HepG2 (cell line): Measurements from ENCODE around the gene FMNL1. TPM values are rescaled to one million over a fixed set of nuclear protein-coding genes. Genes with fewer than 3 reads are reported as not detected.

Source experiments
- ATAC-seq: fragments of 200-7000 bp; cut with Tn5 transposase; 3 replicates; pipeline ENCODE4 v1.9.1; 2020; ENCODE audit warnings: mild to moderate bottlenecking, moderate library complexity
- BruUV-seq: library from RNA; stranded (reverse); fragments of 400-500 nt; replicated peaks from 2 replicates; lab custom pipeline; 2021; lab: Mats Ljungman, UMichigan
- CTCF ChIA-PET: fragments of 300-600 bp; formaldehyde crosslinking; extraction: SDS; loops from one replicate; lab custom pipeline; 2021; ENCODE audit warnings: low total read pairs, inconsistent platforms, low intra/inter-chr PET ratio; lab: Yijun Ruan, JAX
- POLR2A ChIA-PET: fragments of 350-600 bp; sonication (Branson Sonifier 250); formaldehyde crosslinking; loops from one replicate; lab custom pipeline; 2020; ENCODE audit warnings: antibody characterized with exemption, inconsistent platforms; lab: Yijun Ruan, JAX
- DNase-seq: peaks from one replicate; pipeline ENCODE4 v3.0.0-alpha.2; 2015; ENCODE audit warnings: low spot score
- FAIRE-seq: peaks from 3 replicates; lab custom pipeline; 2011; peaks lifted over from hg19 to GRCh38; lab: Jason Lieb, UNC
- H2AFZ ChIP-seq: one replicate; pipeline ENCODE4 v1.6.1; 2011; ENCODE audit warnings: low read length, inconsistent platforms
- H3K27ac ChIP-seq: fragments of 300-600 bp; 3 replicates; pipeline ENCODE4 v1.8.0; 2011; ENCODE audit warnings: mixed run types, mild to moderate bottlenecking, mixed read lengths, low read length, inconsistent platforms; ENCODE audit not compliant: insufficient read depth; ENCODE audit errors: extremely low read length
- H3K27me3 ChIP-seq, 2 experiments: fragments of 200-600 bp in 1 of 2; 2 replicates in 1 of 2; 3 replicates in 1 of 2; pipeline versions ENCODE4 v1.6.0 to v1.8.0; 2011; ENCODE audit warnings: low read length in 2 of 2, mild to moderate bottlenecking in 2 of 2, moderate library complexity in 2 of 2, inconsistent platforms in 1 of 2; ENCODE audit not compliant: insufficient read depth in 2 of 2, control insufficient read depth in 1 of 2
- H3K36me3 ChIP-seq, 2 experiments: fragments of 200-600 bp in 1 of 2; replicated peaks in 1 of 2; 2 replicates in 1 of 2; 3 replicates in 1 of 2; pipeline versions ENCODE4 v1.5.1 to v1.8.0; 2011; ENCODE audit warnings: low read length in 2 of 2, inconsistent platforms in 1 of 2; ENCODE audit not compliant: insufficient read depth in 2 of 2, control insufficient read depth in 1 of 2
- H3K4me1 ChIP-seq: 2 replicates; pipeline ENCODE4 v1.5.1; 2012; ENCODE audit warnings: low read length, inconsistent platforms; ENCODE audit not compliant: insufficient read depth
- H3K4me2 ChIP-seq: 2 replicates; pipeline ENCODE4 v1.6.0; 2011; ENCODE audit warnings: low read depth, low read length, inconsistent platforms
- H3K4me3 ChIP-seq, 3 experiments: fragments of 200-600 bp in 1 of 3; sonication (generic), shearing (Covaris generic) in 1 of 3; replicated peaks in 1 of 3; 2 replicates each; pipeline ENCODE4 v1.5.1; 2011 to 2016; ENCODE audit warnings: low read length in 3 of 3, inconsistent platforms in 2 of 3, low read depth in 2 of 3, mild to moderate bottlenecking in 2 of 3, control low read depth in 1 of 3, mixed read lengths in 1 of 3; ENCODE audit not compliant: insufficient read depth in 1 of 3
- H3K79me2 ChIP-seq: one replicate; pipeline ENCODE4 v1.6.1; 2011; ENCODE audit warnings: low read length, inconsistent platforms; ENCODE audit not compliant: insufficient read depth
- H3K9ac ChIP-seq: 2 replicates; pipeline ENCODE4 v1.6.0; 2011; ENCODE audit warnings: mild to moderate bottlenecking, low read depth, low read length, inconsistent platforms; ENCODE audit not compliant: insufficient read depth
- H3K9me3 ChIP-seq: 2 replicates; pipeline ENCODE4 v1.5.1; 2012; ENCODE audit warnings: mild to moderate bottlenecking, low read length
- H4K20me1 ChIP-seq: 2 replicates; pipeline ENCODE4 v1.6.0; 2011; ENCODE audit warnings: inconsistent platforms, mild to moderate bottlenecking, low read length, moderate library complexity; ENCODE audit not compliant: insufficient read depth
- CHD2 ChIP-seq: IDR thresholded peaks from 2 replicates; pipeline ENCODE4 v1.6.1; 2011; ENCODE audit warnings: low read depth, low read length, improper control_type of control experiment
- CREB1 ChIP-seq, 2 experiments: fragments of 450-650 bp in 1 of 2; IDR thresholded peaks; 2 replicates each; pipeline ENCODE4 v1.6.1; 2016 to 2017; ENCODE audit warnings: control low read depth in 1 of 2, mild to moderate bottlenecking in 1 of 2, missing compliant biosample characterization in 1 of 2, missing genetic modification characterization in 1 of 2
- GATAD2A ChIP-seq: IDR thresholded peaks from 2 replicates; pipeline ENCODE4 v1.6.1; 2016
- HNRNPLL ChIP-seq: fragments of 200-400 bp; formaldehyde crosslinking; IDR thresholded peaks from 2 replicates; pipeline ENCODE4 v1.6.1; 2017; ENCODE audit warnings: mild to moderate bottlenecking, low read depth, low read length; ENCODE audit not compliant: poor library complexity, severe bottlenecking
- JUN ChIP-seq: sonication (generic); formaldehyde crosslinking; IDR thresholded peaks from 2 replicates; pipeline ENCODE4 v1.4.0; 2020; ENCODE audit warnings: mild to moderate bottlenecking, missing genetic modification reagents
- PHF21A ChIP-seq: sonication (generic); formaldehyde crosslinking; IDR thresholded peaks from 2 replicates; pipeline ENCODE4 v1.5.0; 2020; ENCODE audit warnings: mild to moderate bottlenecking, missing genetic modification reagents
- SKIL ChIP-seq: sonication (generic); formaldehyde crosslinking; IDR thresholded peaks from 2 replicates; pipeline ENCODE4 v1.8.0; 2022; ENCODE audit warnings: missing genetic modification reagents, mild to moderate bottlenecking, moderate library complexity, borderline replicate concordance
- TBX2 ChIP-seq: sonication (generic); formaldehyde crosslinking; IDR thresholded peaks from 2 replicates; pipeline ENCODE4 v1.5.0; 2020; ENCODE audit warnings: missing genetic modification reagents, mild to moderate bottlenecking, borderline replicate concordance
- ZBTB7A ChIP-seq: sonication (generic); formaldehyde crosslinking; IDR thresholded peaks from 2 replicates; pipeline ENCODE4 v1.8.0; 2022; ENCODE audit warnings: mild to moderate bottlenecking, missing genetic modification reagents
- ZFP82 ChIP-seq: sonication (generic); formaldehyde crosslinking; IDR thresholded peaks from 2 replicates; pipeline ENCODE4 v1.5.1; 2020; ENCODE audit warnings: mild to moderate bottlenecking, missing genetic modification reagents, borderline replicate concordance
- ZNF205 ChIP-seq: IDR thresholded peaks from 2 replicates; pipeline ENCODE4 v1.6.1; 2018; ENCODE audit warnings: missing biosample characterization, missing genetic modification reagents
- ZNF674 ChIP-seq: sonication (generic); formaldehyde crosslinking; IDR thresholded peaks from 2 replicates; pipeline ENCODE4 v1.5.0; 2020; ENCODE audit warnings: low read depth, mild to moderate bottlenecking, missing genetic modification reagents
- ZNF788 ChIP-seq: sonication (generic); formaldehyde crosslinking; IDR thresholded peaks from 2 replicates; pipeline ENCODE4 v1.5.0; 2020; ENCODE audit warnings: mild to moderate bottlenecking, missing genetic modification reagents, borderline replicate concordance
- ZNF800 ChIP-seq: sonication (generic); formaldehyde crosslinking; IDR thresholded peaks from 2 replicates; pipeline ENCODE4 v1.4.0; 2020; ENCODE audit warnings: missing genetic modification reagents
- WGBS: methylation state at CpG from one replicate; pipeline ENCODE4 v1.1.6; 2017; ENCODE audit warnings: low lambda C conversion rate; 5-methylcytosine and 5-hydroxymethylcytosine counted together
- in situ Hi-C: cut with HindIII; loops from 2 replicates; pipeline ENCODE4 v1.10.0; 2017; ENCODE audit warnings: low pct_unique_long_range_greater_than_20kb; ENCODE audit not compliant: extremely low pct_ligation_motif_present
- intact Hi-C: fragments of 100-400 bp; cut with micrococcal nuclease; formaldehyde crosslinking; loops from one replicate; pipeline ENCODE4 v1.10.0; 2022; ENCODE audit not compliant: unreplicated experiment
- polyA plus RNA-seq, 8 experiments: library from polyadenylated mRNA; depleted of rRNA in 3 of 8; stranded (reverse) in 7 of 8; unstranded in 1 of 8; fragments of >200 nt; fragmentation: Illumina TruSeq in 4 of 8; extraction: Trizol in 4 of 8; gene quantifications; 2 replicates each; pipeline versions ENCODE4 v1.2.1 to v1.2.3, GENCODE V29; 2011 to 2016; ENCODE audit warnings: low read depth in 4 of 8, missing spikeins in 1 of 8, mixed read lengths in 1 of 8; ENCODE audit not compliant: insufficient read depth in 1 of 8
- total RNA-seq, 5 experiments: library from RNA; depleted of rRNA; stranded (reverse); fragments of >200 nt; fragmentation: Illumina TruSeq; extraction: Trizol; gene quantifications; 2 replicates each; pipeline ENCODE4 v1.2.3, GENCODE V29; 2016; ENCODE audit warnings: low read depth in 1 of 5
- TF ChIP-seq, protein P1 (sequence below): sonication (generic); formaldehyde crosslinking; IDR thresholded peaks from 2 replicates; pipeline ENCODE4 v1.4.0; 2020; ENCODE audit warnings: missing genetic modification reagents, borderline replicate concordance

FMNL1 gene
- total and polyA plus RNA-seq, 2 of the 13 experiments (the other 11 are each of a cell fraction or from before 2014, with no cell fraction given): 0.53 to 0.70 TPM

GRCh38 chr17:45228763-45229539 lies 7.3 kb downstream of the FMNL1 start:
- H3K36me3 ChIP-seq: no peaks in the 10 kb centered on the region
- peak; percentile 3; the same call in 2 of the 3 replicates for ATAC-seq
- peaks cover 10 to 40% of the 10 kb centered on the region in 2 experiments; a peak in 4 of 5 replicates for H3K27me3 ChIP-seq
- in situ Hi-C loops (no loop called here), intact Hi-C loops (no loop called here)
- no peaks in the 10 kb centered on the region for H3K79me2 ChIP-seq
- ChIA-PET POLR2A (interaction anchor here (0.6 to 6.0 kb wide), 11 partner anchors 10 to 88 kb away, joined by 3 to 66 read pairs (median 6); partner anchors contain the start of genes HEXIM1, HEXIM2 and MAP3K14), CTCF (interaction anchor here (0.9 to 1.0 kb wide), 2 partner anchors 10 to 93 kb away, joined by 3 to 4 read pairs; partner anchors contain the start of gene ACBD4)
- H3K4me3 ChIP-seq: peak overlapping the region; percentile 7 to 62 (median 19); a peak in 4 of 6 replicates
- H3K9me3 ChIP-seq: no peaks in the 10 kb centered on the region
- BruUV-seq: no TSS peak
- H3K4me2 ChIP-seq: peak overlapping the region; percentile 74
- peak; percentile 56 for DNase-seq
- peak overlapping the region; percentile 20; the same call in 1 of the 2 replicates for H3K9ac ChIP-seq
- peaks cover 71% of the 10 kb centered on the region for H3K4me1 ChIP-seq
- WGBS: 4% methylated on average over 15 of the region's 19 CpGs
- no peak overlapping the region for H2AFZ ChIP-seq
- no peak for FAIRE-seq
- no peaks in the 10 kb centered on the region for H4K20me1 ChIP-seq
- no peak overlapping the region for H3K27ac ChIP-seq
- TF ChIP-seq ZNF674 (CRISPR knock-in tag) (no peak), ZFP82 (CRISPR knock-in tag) (no peak), JUN (CRISPR knock-in tag) (0 out of 2 replicates have a peak, but pooled peaks have one; percentile 40), CHD2 (0 out of 2 replicates have a peak, but pooled peaks have one; percentile 33), ZNF800 (CRISPR knock-in tag) (0 out of 2 replicates have a peak, but pooled peaks have one; percentile 45), ZBTB7A (CRISPR knock-in tag) (0 out of 2 replicates have a peak, but pooled peaks have one; percentile 6), TBX2 (CRISPR knock-in tag) (peak; percentile 19; the same call in 1 of the 2 replicates), ZNF205 (CRISPR knock-in tag) (peak; percentile 15; the same call in 1 of the 2 replicates), SKIL (CRISPR knock-in tag) (0 out of 2 replicates have a peak, but pooled peaks have one; percentile 24), HNRNPLL (no peak), CREB1 (IDR thresholded peaks at IDR 0.05) (peak; percentile 48), CREB1 (CRISPR knock-in tag; IDR thresholded peaks at IDR 0.05) (peak; percentile 84), ZNF788 (CRISPR knock-in tag) (peak; percentile 19; the same call in 1 of the 2 replicates), PHF21A (0 out of 2 replicates have a peak, but pooled peaks have one; percentile 50), GATAD2A (peak; percentile 62)
- TF ChIP-seq, protein P1, sequence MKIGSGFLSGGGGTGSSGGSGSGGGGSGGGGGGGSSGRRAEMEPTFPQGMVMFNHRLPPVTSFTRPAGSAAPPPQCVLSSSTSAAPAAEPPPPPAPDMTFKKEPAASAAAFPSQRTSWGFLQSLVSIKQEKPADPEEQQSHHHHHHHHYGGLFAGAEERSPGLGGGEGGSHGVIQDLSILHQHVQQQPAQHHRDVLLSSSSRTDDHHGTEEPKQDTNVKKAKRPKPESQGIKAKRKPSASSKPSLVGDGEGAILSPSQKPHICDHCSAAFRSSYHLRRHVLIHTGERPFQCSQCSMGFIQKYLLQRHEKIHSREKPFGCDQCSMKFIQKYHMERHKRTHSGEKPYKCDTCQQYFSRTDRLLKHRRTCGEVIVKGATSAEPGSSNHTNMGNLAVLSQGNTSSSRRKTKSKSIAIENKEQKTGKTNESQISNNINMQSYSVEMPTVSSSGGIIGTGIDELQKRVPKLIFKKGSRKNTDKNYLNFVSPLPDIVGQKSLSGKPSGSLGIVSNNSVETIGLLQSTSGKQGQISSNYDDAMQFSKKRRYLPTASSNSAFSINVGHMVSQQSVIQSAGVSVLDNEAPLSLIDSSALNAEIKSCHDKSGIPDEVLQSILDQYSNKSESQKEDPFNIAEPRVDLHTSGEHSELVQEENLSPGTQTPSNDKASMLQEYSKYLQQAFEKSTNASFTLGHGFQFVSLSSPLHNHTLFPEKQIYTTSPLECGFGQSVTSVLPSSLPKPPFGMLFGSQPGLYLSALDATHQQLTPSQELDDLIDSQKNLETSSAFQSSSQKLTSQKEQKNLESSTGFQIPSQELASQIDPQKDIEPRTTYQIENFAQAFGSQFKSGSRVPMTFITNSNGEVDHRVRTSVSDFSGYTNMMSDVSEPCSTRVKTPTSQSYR (CRISPR knock-in tag): peak; percentile 74; the same call in 1 of the 2 replicates
